Neural cell (in vitro differentiated cells): ENCODE data around the gene HINT2. TPM values are rescaled to one million over a fixed set of nuclear protein-coding genes. Genes with fewer than 3 reads are reported as not detected.

Experiments
- H2AFZ ChIP-seq: fragments of 200-600, 300-800 bp; sonication (generic), shearing (Covaris generic); 2 replicates; pipeline ENCODE4 v1.6.0; 2014; ENCODE audit warnings: low read depth, mild to moderate bottlenecking, antibody characterized with exemption, low read length, moderate library complexity
- H3F3A ChIP-seq: fragments of 200-600 bp; shearing (Covaris generic); 2 replicates; pipeline ENCODE4 v1.6.1; 2016; ENCODE audit warnings: mild to moderate bottlenecking, moderate library complexity, mixed read lengths, antibody characterized with exemption, low read length; ENCODE audit not compliant: insufficient read depth, poor library complexity, severe bottlenecking
- H3K27ac ChIP-seq: fragments of 200-600, 300-800 bp; sonication (generic), shearing (Covaris generic); 2 replicates; pipeline ENCODE4 v1.5.1; 2014; ENCODE audit warnings: mild to moderate bottlenecking, low read length, moderate library complexity
- H3K27me3 ChIP-seq: fragments of 300-800, 200-600 bp; sonication (generic), shearing (Covaris generic); 2 replicates; pipeline ENCODE4 v1.6.0; 2014; ENCODE audit warnings: mild to moderate bottlenecking, low read depth, low read length, moderate library complexity; ENCODE audit not compliant: insufficient read depth
- H3K36me3 ChIP-seq: fragments of 300-800, 200-600 bp; sonication (generic), shearing (Covaris generic); 2 replicates; pipeline ENCODE4 v1.5.1; 2014; ENCODE audit warnings: mild to moderate bottlenecking, antibody characterized with exemption, low read length, moderate library complexity; ENCODE audit not compliant: insufficient read depth
- H3K4me2 ChIP-seq: fragments of 300-800, 200-600 bp; sonication (generic), shearing (Covaris generic); 2 replicates; pipeline ENCODE4 v1.6.0; 2014; ENCODE audit warnings: mild to moderate bottlenecking, low read length
- H3K4me3 ChIP-seq: fragments of 300-800, 200-600 bp; sonication (generic), shearing (Covaris generic); 2 replicates; pipeline ENCODE4 v1.5.1; 2014; ENCODE audit warnings: mild to moderate bottlenecking, low read length, moderate library complexity
- H3K79me2 ChIP-seq: fragments of 200-600 bp; shearing (Covaris generic); replicated peaks from 2 replicates; pipeline ENCODE4 v1.6.0; 2014; ENCODE audit warnings: mild to moderate bottlenecking, low read length, moderate library complexity; ENCODE audit not compliant: insufficient read depth
- H3K9ac ChIP-seq: fragments of 300-800, 200-600 bp; sonication (generic), shearing (Covaris generic); 2 replicates; pipeline ENCODE4 v1.6.1; 2016; ENCODE audit warnings: mild to moderate bottlenecking, low read length, mixed read lengths
- H3K9me2 ChIP-seq: fragments of 200-600 bp; shearing (Covaris generic); 2 replicates; pipeline ENCODE4 v1.6.1; 2016; ENCODE audit warnings: mild to moderate bottlenecking, low read length, mixed read lengths; ENCODE audit not compliant: insufficient read depth
- H3K9me3 ChIP-seq: fragments of 200-600, 300-800 bp; sonication (generic), shearing (Covaris generic); 2 replicates; pipeline ENCODE4 v1.6.1; 2016; ENCODE audit warnings: mild to moderate bottlenecking, mixed run types, low read length, moderate library complexity, mixed read lengths
- H4K20me1 ChIP-seq: fragments of 200-600 bp; shearing (Covaris generic); 2 replicates; pipeline ENCODE4 v1.6.1; 2016; ENCODE audit warnings: mild to moderate bottlenecking, mixed run types; ENCODE audit not compliant: insufficient read depth
- EP300 ChIP-seq: fragments of 450-650 bp; conservative IDR thresholded peaks from 2 replicates; pipeline ENCODE4 v1.6.1; 2014; ENCODE audit warnings: antibody characterized with exemption, mild to moderate bottlenecking, moderate library complexity; ENCODE audit not compliant: poor library complexity, severe bottlenecking
- EZH2 ChIP-seq: fragments of 200-600, 300-800 bp; shearing (Covaris generic), sonication (generic); IDR thresholded peaks from 2 replicates; pipeline ENCODE4 v1.6.1; 2014; ENCODE audit warnings: antibody characterized with exemption, low read length, borderline replicate concordance, mild to moderate bottlenecking; ENCODE audit not compliant: insufficient read depth, poor library complexity, severe bottlenecking
- POLR2AphosphoS5 ChIP-seq: IDR thresholded peaks from 2 replicates; pipeline ENCODE4 v1.6.1; 2012
- RAD21 ChIP-seq: fragments of 450-650 bp; conservative IDR thresholded peaks from 2 replicates; pipeline ENCODE4 v1.6.1; 2014; ENCODE audit warnings: antibody characterized with exemption, mild to moderate bottlenecking, moderate library complexity
- SMC3 ChIP-seq: fragments of 450-650 bp; conservative IDR thresholded peaks from 2 replicates; pipeline ENCODE4 v1.6.1; 2014; ENCODE audit warnings: antibody characterized with exemption, mild to moderate bottlenecking, moderate library complexity; ENCODE audit not compliant: poor library complexity
- TAF1 ChIP-seq: IDR thresholded peaks from 2 replicates; pipeline ENCODE4 v1.6.1; 2012; ENCODE audit warnings: low read depth
- polyA plus RNA-seq: library from polyadenylated mRNA; depleted of rRNA; stranded (reverse); fragments of >200 nt; gene quantifications from 2 replicates; pipeline ENCODE4 v1.2.3, GENCODE V29; 2014
- TF ChIP-seq, protein P1 (sequence below): fragments of 450-650 bp; IDR thresholded peaks from 2 replicates; pipeline ENCODE4 v1.5.1; 2014; ENCODE audit warnings: antibody characterized with exemption, mild to moderate bottlenecking, moderate library complexity; ENCODE audit not compliant: poor library complexity, severe bottlenecking
- TF ChIP-seq, protein P2 (sequence below): IDR thresholded peaks from 2 replicates; pipeline ENCODE4 v1.6.1; 2012; ENCODE audit warnings: borderline replicate concordance

HINT2 gene
- polyA plus RNA-seq, 1 donor from 2014 or later, result 31.0 TPM

GRCh38 chr9:35862328-35862727 is 47.5 kb upstream of the HINT2 start:
- Histone ChIP-seq H3K27ac (no peak overlapping the region), H2AFZ (no peak overlapping the region), H4K20me1 (no peaks in the 10 kb centered on the region), H3K79me2 (no peaks in the 10 kb centered on the region), H3F3A (no peaks in the 10 kb centered on the region), H3K9me2 (no peaks in the 10 kb centered on the region), H3K9me3 (no peaks in the 10 kb centered on the region), H3K4me2 (no peak overlapping the region), H3K27me3 (no peaks in the 10 kb centered on the region), H3K9ac (no peak overlapping the region), H3K36me3 (no peaks in the 10 kb centered on the region), H3K4me3 (no peak overlapping the region)
- TF ChIP-seq, protein P1, sequence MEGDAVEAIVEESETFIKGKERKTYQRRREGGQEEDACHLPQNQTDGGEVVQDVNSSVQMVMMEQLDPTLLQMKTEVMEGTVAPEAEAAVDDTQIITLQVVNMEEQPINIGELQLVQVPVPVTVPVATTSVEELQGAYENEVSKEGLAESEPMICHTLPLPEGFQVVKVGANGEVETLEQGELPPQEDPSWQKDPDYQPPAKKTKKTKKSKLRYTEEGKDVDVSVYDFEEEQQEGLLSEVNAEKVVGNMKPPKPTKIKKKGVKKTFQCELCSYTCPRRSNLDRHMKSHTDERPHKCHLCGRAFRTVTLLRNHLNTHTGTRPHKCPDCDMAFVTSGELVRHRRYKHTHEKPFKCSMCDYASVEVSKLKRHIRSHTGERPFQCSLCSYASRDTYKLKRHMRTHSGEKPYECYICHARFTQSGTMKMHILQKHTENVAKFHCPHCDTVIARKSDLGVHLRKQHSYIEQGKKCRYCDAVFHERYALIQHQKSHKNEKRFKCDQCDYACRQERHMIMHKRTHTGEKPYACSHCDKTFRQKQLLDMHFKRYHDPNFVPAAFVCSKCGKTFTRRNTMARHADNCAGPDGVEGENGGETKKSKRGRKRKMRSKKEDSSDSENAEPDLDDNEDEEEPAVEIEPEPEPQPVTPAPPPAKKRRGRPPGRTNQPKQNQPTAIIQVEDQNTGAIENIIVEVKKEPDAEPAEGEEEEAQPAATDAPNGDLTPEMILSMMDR, result no peak
- no peak for TF ChIP-seq POLR2AphosphoS5

- H3K4me3 ChIP-seq, result no peak overlapping the region
- H3K9ac ChIP-seq, result no peak overlapping the region
- no peak overlapping the region for H3K27ac ChIP-seq
- H4K20me1 ChIP-seq, result no peaks in the 10 kb centered on the region
- TF ChIP-seq RAD21 (no peak), EZH2 (no peak), TAF1 (no peak)
- TF ChIP-seq, protein P2, sequence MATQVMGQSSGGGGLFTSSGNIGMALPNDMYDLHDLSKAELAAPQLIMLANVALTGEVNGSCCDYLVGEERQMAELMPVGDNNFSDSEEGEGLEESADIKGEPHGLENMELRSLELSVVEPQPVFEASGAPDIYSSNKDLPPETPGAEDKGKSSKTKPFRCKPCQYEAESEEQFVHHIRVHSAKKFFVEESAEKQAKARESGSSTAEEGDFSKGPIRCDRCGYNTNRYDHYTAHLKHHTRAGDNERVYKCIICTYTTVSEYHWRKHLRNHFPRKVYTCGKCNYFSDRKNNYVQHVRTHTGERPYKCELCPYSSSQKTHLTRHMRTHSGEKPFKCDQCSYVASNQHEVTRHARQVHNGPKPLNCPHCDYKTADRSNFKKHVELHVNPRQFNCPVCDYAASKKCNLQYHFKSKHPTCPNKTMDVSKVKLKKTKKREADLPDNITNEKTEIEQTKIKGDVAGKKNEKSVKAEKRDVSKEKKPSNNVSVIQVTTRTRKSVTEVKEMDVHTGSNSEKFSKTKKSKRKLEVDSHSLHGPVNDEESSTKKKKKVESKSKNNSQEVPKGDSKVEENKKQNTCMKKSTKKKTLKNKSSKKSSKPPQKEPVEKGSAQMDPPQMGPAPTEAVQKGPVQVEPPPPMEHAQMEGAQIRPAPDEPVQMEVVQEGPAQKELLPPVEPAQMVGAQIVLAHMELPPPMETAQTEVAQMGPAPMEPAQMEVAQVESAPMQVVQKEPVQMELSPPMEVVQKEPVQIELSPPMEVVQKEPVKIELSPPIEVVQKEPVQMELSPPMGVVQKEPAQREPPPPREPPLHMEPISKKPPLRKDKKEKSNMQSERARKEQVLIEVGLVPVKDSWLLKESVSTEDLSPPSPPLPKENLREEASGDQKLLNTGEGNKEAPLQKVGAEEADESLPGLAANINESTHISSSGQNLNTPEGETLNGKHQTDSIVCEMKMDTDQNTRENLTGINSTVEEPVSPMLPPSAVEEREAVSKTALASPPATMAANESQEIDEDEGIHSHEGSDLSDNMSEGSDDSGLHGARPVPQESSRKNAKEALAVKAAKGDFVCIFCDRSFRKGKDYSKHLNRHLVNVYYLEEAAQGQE, result no peak
- H3K9me3 ChIP-seq, result no peaks in the 10 kb centered on the region
- H3K9me2 ChIP-seq, result no peaks in the 10 kb centered on the region
- H3K4me2 ChIP-seq, result no peak overlapping the region
- H3K79me2 ChIP-seq, result no peaks in the 10 kb centered on the region
- no peak overlapping the region for H2AFZ ChIP-seq
- no peaks in the 10 kb centered on the region for H3F3A ChIP-seq
- H3K36me3 ChIP-seq, result no peaks in the 10 kb centered on the region
- H3K27me3 ChIP-seq, result no peaks in the 10 kb centered on the region
Measured at GRCh38 chr9:35861161-35861897, 46.5 kb upstream of the HINT2 start.

GRCh38 chr9:35859990-35860339 is 45.1 kb upstream of the HINT2 start:
- Histone ChIP-seq H3K79me2 (no peaks in the 10 kb centered on the region), H3K4me3 (no peak overlapping the region), H2AFZ (no peak overlapping the region), H3K9me2 (no peaks in the 10 kb centered on the region), H3K9ac (no peak overlapping the region), H3K9me3 (no peaks in the 10 kb centered on the region), H3K27me3 (no peaks in the 10 kb centered on the region), H3K36me3 (no peaks in the 10 kb centered on the region), H3F3A (no peaks in the 10 kb centered on the region), H3K27ac (no peak overlapping the region), H4K20me1 (no peaks in the 10 kb centered on the region), H3K4me2 (no peak overlapping the region)
- no peak for TF ChIP-seq POLR2AphosphoS5
- no peak for TF ChIP-seq SMC3
- TF ChIP-seq RAD21, result no peak
- no peak for TF ChIP-seq EP300
- TF ChIP-seq, protein P2, result no peak
- TF ChIP-seq, protein P1, result no peak
